HG02798 (cell line): ENCODE data around the gene GIPC1.

ENCODE experiments used
- ATAC-seq: cut with Tn5 transposase; IDR thresholded peaks from one replicate; pipeline ENCODE4 v1.9.1; 2021; ENCODE audit warnings: mild to moderate bottlenecking; ENCODE audit not compliant: unreplicated experiment, poor library complexity

Gene GIPC1

DNA sequence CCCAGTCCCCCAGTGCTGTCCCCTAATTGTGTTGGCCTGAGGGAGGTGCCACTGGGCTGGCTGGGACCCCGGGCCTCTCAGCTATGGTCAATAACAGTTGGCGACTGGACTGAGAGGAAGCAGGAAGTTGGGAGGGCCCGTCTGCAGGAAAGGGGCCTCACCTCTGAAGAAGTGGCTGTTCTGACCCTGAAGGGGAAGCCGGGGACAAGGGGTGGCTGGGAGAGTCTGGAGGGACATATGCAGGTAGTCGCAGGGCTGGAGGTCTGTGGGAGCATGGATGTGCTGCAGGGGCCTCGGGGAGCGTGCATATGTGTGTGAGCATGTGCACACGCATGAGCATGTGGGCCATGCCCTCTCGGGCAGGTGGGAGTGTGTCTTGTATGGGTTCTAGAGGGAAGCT lies 56.9 kb downstream of the GIPC1 start:
- no peak for ATAC-seq

DNA sequence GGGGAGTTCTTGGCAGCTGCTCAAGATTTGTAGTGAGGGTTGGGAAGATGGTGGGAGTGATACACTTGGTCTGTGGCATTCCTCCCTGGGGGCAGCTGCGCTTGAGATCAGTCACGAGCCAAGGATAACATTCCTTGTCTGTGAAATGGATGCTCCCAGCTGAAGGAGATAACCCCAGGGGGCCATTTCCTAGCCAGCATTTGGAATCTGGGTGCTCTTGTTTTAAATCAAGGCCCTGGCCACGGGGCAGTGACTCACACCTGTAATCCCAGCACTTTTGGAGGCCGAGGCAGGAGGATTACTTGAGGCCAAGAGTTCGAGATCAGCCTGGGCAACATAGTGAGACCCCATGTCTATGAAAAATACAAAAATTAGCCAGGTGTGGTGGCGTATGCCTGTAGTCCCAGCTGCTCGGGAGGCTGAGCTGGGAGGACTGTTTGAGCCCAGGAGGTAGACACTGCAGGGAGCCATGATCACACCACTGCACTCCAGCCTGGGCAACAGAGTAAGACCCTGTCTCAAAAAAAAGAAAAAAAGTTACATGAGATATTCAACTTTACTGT lies 58.3 kb downstream of the GIPC1 start:
- ATAC-seq = no peak

DNA sequence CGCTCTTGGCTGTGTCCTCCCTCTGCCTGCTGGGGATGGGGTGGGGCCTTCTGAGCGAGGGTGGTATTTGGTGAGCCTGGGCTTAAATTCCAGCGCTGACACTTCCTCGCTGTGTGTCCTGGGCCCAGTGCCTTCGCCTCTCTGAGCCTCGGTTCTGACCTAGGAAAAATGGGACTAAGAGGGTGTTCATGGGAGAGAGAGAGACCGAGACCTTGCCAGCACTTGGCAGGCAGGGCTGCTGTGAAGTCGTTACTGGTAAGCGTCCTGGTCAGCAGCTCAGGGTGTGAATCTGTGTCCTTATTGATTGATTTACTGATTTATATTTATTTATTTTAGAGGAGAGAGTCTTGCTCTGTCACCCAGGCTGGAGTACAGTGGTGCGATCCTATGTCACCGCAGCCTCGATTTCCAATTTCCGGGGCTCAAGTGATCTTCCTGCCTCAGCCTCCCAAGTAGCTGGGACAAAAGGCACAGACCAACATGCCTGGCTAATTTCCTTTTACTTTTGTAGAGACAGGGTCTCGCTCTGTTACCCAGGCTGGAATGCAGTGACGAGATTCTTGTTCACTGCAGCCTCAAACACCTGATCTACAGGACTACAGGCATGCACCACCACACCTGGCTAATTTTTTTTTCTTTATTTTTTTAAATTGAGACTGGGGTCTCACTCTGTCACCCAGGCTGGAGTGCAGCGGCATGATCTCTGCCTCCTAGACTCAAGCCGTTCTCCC lies 60.4 kb downstream of the GIPC1 start:
- ATAC-seq = no peak

DNA sequence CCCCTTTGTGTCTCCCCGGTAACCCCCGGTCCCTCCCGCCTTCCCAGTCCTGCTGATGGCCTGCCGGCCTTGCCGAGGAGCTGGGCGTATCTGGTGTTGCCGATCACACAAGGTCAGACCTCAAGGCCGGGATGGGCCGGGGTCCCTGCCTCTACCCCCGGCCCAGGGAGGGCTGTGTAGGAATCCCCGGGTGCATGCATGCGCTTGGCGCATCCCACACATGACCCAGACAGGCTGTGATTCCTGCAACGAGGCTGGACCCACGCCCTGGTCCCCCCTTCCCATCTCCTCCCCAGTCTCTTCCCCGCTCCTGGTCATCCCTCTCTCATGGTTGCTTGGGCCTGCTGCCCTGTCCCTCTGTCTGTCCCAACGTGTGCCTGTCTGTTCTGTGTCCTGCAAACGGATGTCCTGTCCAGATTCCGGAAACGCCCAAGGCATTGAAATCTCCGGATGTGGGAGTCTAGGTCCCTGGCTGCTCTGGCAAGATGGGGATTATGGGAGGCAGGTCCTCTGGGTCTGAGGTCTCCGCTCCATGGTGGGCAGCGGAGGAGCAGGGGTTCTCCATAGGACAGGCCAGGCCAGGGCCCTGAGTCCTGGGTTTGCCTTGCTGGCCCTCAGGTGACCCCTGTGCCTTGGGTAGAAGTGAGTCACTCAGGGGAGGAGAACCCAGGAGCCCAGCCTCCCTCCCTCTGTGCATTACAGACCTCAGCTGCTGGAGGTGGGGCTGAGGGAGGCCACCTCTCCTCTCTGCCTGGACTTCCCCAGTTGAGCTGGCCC lies 61.2 kb downstream of the GIPC1 start:
- ATAC-seq = no peak

DNA sequence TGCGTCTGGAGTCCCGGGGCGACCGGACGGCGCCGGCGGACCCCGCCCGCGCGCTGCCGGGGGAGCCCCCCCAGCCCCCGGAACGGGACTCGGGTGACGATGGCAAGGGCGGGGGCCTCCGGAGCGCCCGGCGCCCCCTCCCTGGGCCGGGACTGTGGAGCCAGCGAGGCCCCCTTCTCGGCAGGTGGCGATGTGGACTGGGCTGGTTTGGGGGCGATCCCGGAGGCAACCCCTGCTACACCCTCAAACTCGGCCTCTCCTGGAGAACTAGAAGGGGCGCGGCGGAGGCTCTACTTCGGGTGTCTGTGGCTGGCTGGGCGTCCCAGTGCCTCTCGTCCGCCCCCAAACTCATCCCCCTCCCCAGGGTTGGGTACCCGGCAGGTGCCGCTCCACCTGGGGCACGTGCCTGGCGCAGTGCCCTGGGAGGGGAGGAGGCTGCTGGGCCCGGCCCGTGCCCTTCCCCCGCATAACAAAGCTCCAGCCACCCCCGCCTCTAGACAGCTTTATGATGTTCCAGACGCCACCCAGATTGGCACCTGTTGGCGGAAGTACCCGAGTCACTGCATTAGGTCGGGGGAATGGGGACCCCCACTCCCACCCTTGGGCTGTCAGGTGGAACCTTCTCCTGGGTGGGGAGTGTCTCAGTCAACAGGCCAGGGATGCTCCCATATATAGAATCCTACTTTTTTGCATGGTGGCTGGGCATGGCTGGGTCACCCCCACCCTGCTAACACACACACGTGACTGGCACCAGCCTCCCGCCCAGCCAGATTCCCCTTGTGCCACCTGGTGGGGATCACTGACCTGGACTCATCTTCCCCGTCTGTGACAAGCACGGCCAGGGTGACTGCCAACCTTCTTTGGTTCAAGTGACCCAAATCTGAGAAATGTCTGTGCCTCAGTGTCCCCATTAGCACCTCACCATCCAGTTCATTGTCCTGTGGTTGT lies 62.1 kb downstream of the GIPC1 start:
- ATAC-seq = peak; percentile 31

DNA sequence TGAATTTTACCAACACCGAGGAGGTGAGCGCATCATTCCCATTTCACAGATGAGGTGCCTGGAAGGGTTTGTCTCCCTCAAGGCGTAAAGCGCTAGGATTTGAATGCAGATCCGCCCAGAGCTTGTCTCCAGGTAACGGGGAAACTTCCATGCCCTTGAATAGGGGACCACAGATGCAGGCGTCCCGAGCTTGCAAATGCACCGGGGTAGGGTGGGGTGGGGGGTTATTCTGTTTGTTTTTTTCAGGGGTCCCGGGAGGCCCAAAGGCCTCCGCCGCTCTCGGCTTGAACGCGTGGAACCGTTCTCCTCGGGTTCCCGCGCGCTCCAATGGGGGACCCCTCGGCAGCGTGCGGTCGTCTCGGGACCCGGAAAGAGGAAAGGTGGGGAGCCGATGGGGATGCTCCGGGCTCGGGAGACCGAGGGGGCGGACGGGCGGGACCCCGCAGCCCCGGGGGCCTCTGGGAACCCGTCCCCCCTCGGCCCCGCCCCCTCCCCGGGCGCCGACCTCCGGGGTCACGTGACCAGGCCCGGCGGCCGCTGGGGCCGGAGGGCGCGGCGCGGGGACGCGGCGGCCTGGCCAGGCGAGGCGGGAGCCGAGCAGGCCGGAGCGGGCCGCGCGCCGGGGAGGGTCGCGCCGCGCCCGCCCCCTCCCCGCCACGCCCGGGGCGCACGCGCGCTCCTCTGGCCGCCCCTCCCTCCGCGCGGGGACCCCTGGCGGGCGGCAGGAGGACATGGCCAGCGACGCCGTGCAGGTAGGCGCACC lies 63.0 kb downstream of the GIPC1 start, which contains the start of gene PKN1:
Gene PKN1 (plus strand): TSS at position 516 of the 763 bp plus-strand sequence. CDS start 216 bp downstream, at position 732.
- ATAC-seq = peak; percentile 72

DNA sequence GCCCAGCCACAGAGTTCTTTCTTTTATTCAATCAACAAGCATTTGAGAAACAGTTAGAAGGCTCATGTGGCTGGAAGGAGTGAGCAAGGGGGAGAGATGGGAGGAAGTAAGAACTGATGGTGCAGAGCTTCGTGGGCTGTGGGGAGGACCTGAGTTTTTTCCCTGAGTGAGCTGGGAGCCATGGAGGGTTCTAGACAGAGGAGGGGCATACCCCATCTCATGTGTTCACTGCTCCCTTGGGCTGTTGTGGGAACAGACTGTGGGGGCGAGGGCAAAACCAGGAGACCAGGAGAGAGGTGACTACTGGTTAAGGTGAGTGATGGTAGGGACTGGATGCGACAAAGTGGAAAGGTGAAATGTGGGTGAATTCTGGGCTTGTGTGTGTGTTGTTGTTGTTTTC lies 65.2 kb downstream of the GIPC1 start:
- ATAC-seq = no peak

DNA sequence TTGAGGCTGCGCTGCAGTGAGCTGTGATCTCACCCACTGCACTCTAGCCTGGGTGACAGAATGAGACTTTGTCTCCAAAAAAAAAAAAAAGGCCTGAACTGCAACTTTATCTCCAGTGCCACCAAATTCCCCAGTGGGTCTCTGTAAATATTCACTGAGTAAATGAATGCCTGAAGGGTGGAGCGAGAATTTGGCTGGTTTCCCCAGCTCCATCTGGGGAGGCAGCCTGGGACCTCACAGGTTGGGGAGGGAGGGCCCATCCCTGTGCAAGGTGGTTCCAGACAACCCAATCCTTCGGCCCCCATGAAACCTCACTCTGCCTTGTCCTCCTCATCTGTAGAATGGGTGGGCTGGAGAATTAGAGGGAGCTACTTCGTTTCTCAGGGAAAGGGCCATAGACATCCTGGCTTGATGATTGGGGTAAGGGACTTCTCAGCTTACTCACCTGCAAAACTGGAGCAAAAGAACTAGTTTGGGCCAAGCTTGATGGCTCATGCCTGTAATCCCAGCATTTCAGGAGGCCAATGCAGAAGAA lies 67.0 kb downstream of the GIPC1 start:
- no peak for ATAC-seq
